Liver (tissue), 9 donors: Measurements from ENCODE around the gene BRINP3. TPM values are rescaled to one million over a fixed set of nuclear protein-coding genes. Genes with fewer than 3 reads are reported as not detected.

Experiments
- DNase-seq: peaks from one replicate; pipeline ENCODE4 v3.0.0-alpha.2; 2017; ENCODE audit warnings: low spot score
- H3K27ac ChIP-seq, 2 donors: one replicate each; pipeline ENCODE4 v1.7.0; 2013; ENCODE audit warnings: inconsistent platforms in 2 of 2, low read length in 2 of 2, control low read depth in 1 of 2, low read depth in 1 of 2, mild to moderate bottlenecking in 1 of 2
- H3K27me3 ChIP-seq, 4 donors: one replicate each; pipeline versions ENCODE4 v1.6.1 to v1.7.0; 2013; ENCODE audit warnings: low read length in 3 of 4, inconsistent platforms in 1 of 4, mild to moderate bottlenecking in 1 of 4, moderate library complexity in 1 of 4; ENCODE audit not compliant: control insufficient read depth in 4 of 4, insufficient read depth in 4 of 4
- H3K36me3 ChIP-seq, 4 donors: one replicate each; pipeline versions ENCODE4 v1.6.1 to v1.7.0; 2013; ENCODE audit warnings: low read length in 3 of 4, mild to moderate bottlenecking in 3 of 4, low read depth in 1 of 4, moderate library complexity in 1 of 4; ENCODE audit not compliant: control insufficient read depth in 4 of 4, insufficient read depth in 3 of 4
- H3K4me1 ChIP-seq, 4 donors: one replicate each; pipeline versions ENCODE4 v1.6.1 to v1.7.0; 2013; ENCODE audit warnings: low read length in 3 of 4, mild to moderate bottlenecking in 3 of 4, moderate library complexity in 1 of 4; ENCODE audit not compliant: control insufficient read depth in 4 of 4, insufficient read depth in 4 of 4
- H3K4me3 ChIP-seq, 3 donors: one replicate each; pipeline versions ENCODE4 v1.6.1 to v1.7.0; 2013; ENCODE audit warnings: low read length in 3 of 3, control low read depth in 1 of 3, low read depth in 1 of 3, mild to moderate bottlenecking in 1 of 3
- H3K9ac ChIP-seq, 2 donors: one replicate each; pipeline ENCODE4 v1.7.0; 2013; ENCODE audit warnings: low read length in 2 of 2, mild to moderate bottlenecking in 2 of 2, moderate library complexity in 2 of 2, control low read depth in 1 of 2, low read depth in 1 of 2
- H3K9me3 ChIP-seq, 4 donors: one replicate each; pipeline versions ENCODE4 v1.6.1 to v1.7.0; 2013; ENCODE audit warnings: low read length in 3 of 4; ENCODE audit not compliant: control insufficient read depth in 4 of 4
- EGR1 ChIP-seq, 2 donors: IDR thresholded peaks; 2 replicates each; pipeline ENCODE4 v1.6.1; 2016 to 2018; ENCODE audit warnings: antibody characterized with exemption in 2 of 2, low read depth in 2 of 2
- FOXA1 ChIP-seq: IDR thresholded peaks from 2 replicates; pipeline ENCODE4 v1.6.1; 2016; ENCODE audit warnings: antibody characterized with exemption
- FOXA2 ChIP-seq: IDR thresholded peaks from 2 replicates; pipeline ENCODE4 v1.6.1; 2016; ENCODE audit warnings: antibody characterized with exemption
- GABPA ChIP-seq, 2 donors: IDR thresholded peaks in 1 of 2; conservative IDR thresholded peaks in 1 of 2; 2 replicates each; pipeline ENCODE4 v1.6.1; 2016; ENCODE audit warnings: antibody characterized with exemption in 2 of 2, mild to moderate bottlenecking in 1 of 2, moderate library complexity in 1 of 2
- HNF4A ChIP-seq, 2 donors: conservative IDR thresholded peaks; 2 replicates each; pipeline ENCODE4 v1.6.1; 2016; ENCODE audit warnings: antibody characterized with exemption in 2 of 2, mild to moderate bottlenecking in 2 of 2
- HNF4G ChIP-seq: IDR thresholded peaks from 2 replicates; pipeline ENCODE4 v1.6.1; 2016; ENCODE audit warnings: antibody characterized with exemption
- JUND ChIP-seq, 2 donors: IDR thresholded peaks; 2 replicates each; pipeline ENCODE4 v1.6.1; 2016; ENCODE audit warnings: antibody characterized with exemption in 2 of 2
- NR2F2 ChIP-seq: IDR thresholded peaks from 2 replicates; pipeline ENCODE4 v1.6.1; 2016; ENCODE audit warnings: antibody characterized with exemption
- RAD21 ChIP-seq, 2 donors: IDR thresholded peaks; 2 replicates each; pipeline ENCODE4 v1.6.1; 2016; ENCODE audit warnings: antibody characterized with exemption in 2 of 2, mild to moderate bottlenecking in 2 of 2
- RXRA ChIP-seq, 2 donors: IDR thresholded peaks; 2 replicates each; pipeline ENCODE4 v1.6.1; 2017 to 2018; ENCODE audit warnings: antibody characterized with exemption in 2 of 2, mild to moderate bottlenecking in 1 of 2
- SP1 ChIP-seq: IDR thresholded peaks from 2 replicates; pipeline ENCODE4 v1.6.1; 2018; ENCODE audit warnings: antibody characterized with exemption, mild to moderate bottlenecking
- TAF1 ChIP-seq: conservative IDR thresholded peaks from 2 replicates; pipeline ENCODE4 v1.6.1; 2016; ENCODE audit warnings: antibody characterized with exemption, mild to moderate bottlenecking
- YY1 ChIP-seq: IDR thresholded peaks from 2 replicates; pipeline ENCODE4 v1.6.1; 2016; ENCODE audit warnings: antibody characterized with exemption, mild to moderate bottlenecking
- WGBS: extraction: QIAGEN DNeasy Blood & Tissue Kit; methylation state at CpG from one replicate; pipeline ENCODE4 v1.1.7; 2013; 5-methylcytosine and 5-hydroxymethylcytosine counted together
- polyA plus RNA-seq, 2 donors: library from polyadenylated mRNA; stranded (reverse) in 1 of 2; unstranded in 1 of 2; fragments of 200-250 nt in 1 of 2; fragments of >200 nt in 1 of 2; fragmentation: Nextera tagmentation in 1 of 2; extraction: Ambion mirVana in 1 of 2; gene quantifications; one replicate each; pipeline versions ENCODE4 v1.2.1 to v1.2.3, GENCODE V29; 2013 to 2015
- total RNA-seq, 2 donors: library from RNA; depleted of rRNA; stranded (reverse); fragments of >200 nt; gene quantifications; one replicate each; pipeline ENCODE4 v1.2.3, GENCODE V29; 2014
- TF ChIP-seq, protein P1 (sequence below): IDR thresholded peaks from 2 replicates; pipeline ENCODE4 v1.6.1; 2016; ENCODE audit warnings: antibody characterized with exemption, mild to moderate bottlenecking
- TF ChIP-seq, protein P2 (sequence below): IDR thresholded peaks from 2 replicates; pipeline ENCODE4 v1.6.1; 2016; ENCODE audit warnings: antibody characterized with exemption
- TF ChIP-seq, protein P3 (sequence below): fragments of 150-350 bp; IDR thresholded peaks from 2 replicates; pipeline ENCODE4 v1.5.1; 2017; ENCODE audit warnings: improper control_type of control experiment, low read depth, low read length; ENCODE audit not compliant: missing input control
- TF ChIP-seq, protein P4 (sequence below): IDR thresholded peaks from 2 replicates; pipeline ENCODE4 v1.6.1; 2016; ENCODE audit warnings: antibody characterized with exemption
- TF ChIP-seq, protein P5 (sequence below): IDR thresholded peaks from 2 replicates; pipeline ENCODE4 v1.6.1; 2016; ENCODE audit warnings: antibody characterized with exemption
- donor health status: healthy.
- donor health status: healthy.
- donor health status: healthy.
- donor health status: healthy.
- donor health status: healthy.

The BRINP3 gene
- total and polyA plus RNA-seq, 4 donors = 0.02 TPM; not detected in 3

DNA sequence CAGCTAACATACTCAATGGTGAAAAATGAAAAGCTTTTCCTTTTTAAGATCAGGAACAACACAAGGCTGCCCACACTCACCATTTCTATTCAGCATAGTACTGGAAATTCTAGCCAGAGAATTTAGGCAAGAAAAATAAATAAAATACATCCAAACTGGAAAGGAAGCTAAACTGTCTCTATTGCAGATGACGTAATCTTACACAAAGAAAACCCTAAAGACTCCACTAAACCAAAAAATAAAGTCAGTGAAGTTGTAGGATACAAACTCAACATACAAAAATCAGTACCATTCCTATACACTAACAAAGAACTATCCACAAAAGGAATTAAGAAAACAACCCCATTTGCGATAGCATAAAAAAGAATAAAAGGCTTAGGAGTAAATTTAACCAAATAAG lies 181.2 kb downstream of the BRINP3 start:
- no peaks in the 10 kb centered on the region for H3K27me3 ChIP-seq
- no peak overlapping the region for H3K4me3 ChIP-seq
- H3K4me1 ChIP-seq = no peaks in the 10 kb centered on the region
- no peaks in the 10 kb centered on the region for H3K9me3 ChIP-seq
- WGBS = 28% methylated on average over 2 of the region's 2 CpGs
- no peak overlapping the region for H3K27ac ChIP-seq
- no peaks in the 10 kb centered on the region for H3K36me3 ChIP-seq
- TF ChIP-seq SP1 = no peak
- TF ChIP-seq TAF1 = no peak
- TF ChIP-seq, protein P1, sequence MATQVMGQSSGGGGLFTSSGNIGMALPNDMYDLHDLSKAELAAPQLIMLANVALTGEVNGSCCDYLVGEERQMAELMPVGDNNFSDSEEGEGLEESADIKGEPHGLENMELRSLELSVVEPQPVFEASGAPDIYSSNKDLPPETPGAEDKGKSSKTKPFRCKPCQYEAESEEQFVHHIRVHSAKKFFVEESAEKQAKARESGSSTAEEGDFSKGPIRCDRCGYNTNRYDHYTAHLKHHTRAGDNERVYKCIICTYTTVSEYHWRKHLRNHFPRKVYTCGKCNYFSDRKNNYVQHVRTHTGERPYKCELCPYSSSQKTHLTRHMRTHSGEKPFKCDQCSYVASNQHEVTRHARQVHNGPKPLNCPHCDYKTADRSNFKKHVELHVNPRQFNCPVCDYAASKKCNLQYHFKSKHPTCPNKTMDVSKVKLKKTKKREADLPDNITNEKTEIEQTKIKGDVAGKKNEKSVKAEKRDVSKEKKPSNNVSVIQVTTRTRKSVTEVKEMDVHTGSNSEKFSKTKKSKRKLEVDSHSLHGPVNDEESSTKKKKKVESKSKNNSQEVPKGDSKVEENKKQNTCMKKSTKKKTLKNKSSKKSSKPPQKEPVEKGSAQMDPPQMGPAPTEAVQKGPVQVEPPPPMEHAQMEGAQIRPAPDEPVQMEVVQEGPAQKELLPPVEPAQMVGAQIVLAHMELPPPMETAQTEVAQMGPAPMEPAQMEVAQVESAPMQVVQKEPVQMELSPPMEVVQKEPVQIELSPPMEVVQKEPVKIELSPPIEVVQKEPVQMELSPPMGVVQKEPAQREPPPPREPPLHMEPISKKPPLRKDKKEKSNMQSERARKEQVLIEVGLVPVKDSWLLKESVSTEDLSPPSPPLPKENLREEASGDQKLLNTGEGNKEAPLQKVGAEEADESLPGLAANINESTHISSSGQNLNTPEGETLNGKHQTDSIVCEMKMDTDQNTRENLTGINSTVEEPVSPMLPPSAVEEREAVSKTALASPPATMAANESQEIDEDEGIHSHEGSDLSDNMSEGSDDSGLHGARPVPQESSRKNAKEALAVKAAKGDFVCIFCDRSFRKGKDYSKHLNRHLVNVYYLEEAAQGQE = no peak
- no peak for TF ChIP-seq HNF4A (conservative IDR thresholded peaks at IDR 0.05)
- TF ChIP-seq JUND (IDR thresholded peaks at IDR 0.05) = no peak
- TF ChIP-seq RAD21 (IDR thresholded peaks at IDR 0.05) = no peak
- TF ChIP-seq FOXA2 = no peak
- no peak for TF ChIP-seq GABPA (IDR thresholded peaks at IDR 0.05 in 1 of 2, conservative IDR thresholded peaks at IDR 0.05 in 1 of 2)
- TF ChIP-seq, protein P2, sequence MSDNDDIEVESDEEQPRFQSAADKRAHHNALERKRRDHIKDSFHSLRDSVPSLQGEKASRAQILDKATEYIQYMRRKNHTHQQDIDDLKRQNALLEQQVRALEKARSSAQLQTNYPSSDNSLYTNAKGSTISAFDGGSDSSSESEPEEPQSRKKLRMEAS = no peak
- TF ChIP-seq RXRA (IDR thresholded peaks at IDR 0.05) = no peak
- TF ChIP-seq HNF4G = no peak
- TF ChIP-seq, protein P3, sequence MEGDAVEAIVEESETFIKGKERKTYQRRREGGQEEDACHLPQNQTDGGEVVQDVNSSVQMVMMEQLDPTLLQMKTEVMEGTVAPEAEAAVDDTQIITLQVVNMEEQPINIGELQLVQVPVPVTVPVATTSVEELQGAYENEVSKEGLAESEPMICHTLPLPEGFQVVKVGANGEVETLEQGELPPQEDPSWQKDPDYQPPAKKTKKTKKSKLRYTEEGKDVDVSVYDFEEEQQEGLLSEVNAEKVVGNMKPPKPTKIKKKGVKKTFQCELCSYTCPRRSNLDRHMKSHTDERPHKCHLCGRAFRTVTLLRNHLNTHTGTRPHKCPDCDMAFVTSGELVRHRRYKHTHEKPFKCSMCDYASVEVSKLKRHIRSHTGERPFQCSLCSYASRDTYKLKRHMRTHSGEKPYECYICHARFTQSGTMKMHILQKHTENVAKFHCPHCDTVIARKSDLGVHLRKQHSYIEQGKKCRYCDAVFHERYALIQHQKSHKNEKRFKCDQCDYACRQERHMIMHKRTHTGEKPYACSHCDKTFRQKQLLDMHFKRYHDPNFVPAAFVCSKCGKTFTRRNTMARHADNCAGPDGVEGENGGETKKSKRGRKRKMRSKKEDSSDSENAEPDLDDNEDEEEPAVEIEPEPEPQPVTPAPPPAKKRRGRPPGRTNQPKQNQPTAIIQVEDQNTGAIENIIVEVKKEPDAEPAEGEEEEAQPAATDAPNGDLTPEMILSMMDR = no peak
- no peak for TF ChIP-seq FOXA1
- TF ChIP-seq EGR1 (IDR thresholded peaks at IDR 0.05; ENCODE audit: low read depth in 2 of 2) = no peak
- TF ChIP-seq, protein P4, sequence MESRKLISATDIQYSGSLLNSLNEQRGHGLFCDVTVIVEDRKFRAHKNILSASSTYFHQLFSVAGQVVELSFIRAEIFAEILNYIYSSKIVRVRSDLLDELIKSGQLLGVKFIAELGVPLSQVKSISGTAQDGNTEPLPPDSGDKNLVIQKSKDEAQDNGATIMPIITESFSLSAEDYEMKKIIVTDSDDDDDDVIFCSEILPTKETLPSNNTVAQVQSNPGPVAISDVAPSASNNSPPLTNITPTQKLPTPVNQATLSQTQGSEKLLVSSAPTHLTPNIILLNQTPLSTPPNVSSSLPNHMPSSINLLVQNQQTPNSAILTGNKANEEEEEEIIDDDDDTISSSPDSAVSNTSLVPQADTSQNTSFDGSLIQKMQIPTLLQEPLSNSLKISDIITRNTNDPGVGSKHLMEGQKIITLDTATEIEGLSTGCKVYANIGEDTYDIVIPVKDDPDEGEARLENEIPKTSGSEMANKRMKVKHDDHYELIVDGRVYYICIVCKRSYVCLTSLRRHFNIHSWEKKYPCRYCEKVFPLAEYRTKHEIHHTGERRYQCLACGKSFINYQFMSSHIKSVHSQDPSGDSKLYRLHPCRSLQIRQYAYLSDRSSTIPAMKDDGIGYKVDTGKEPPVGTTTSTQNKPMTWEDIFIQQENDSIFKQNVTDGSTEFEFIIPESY = no peak
- TF ChIP-seq NR2F2 = no peak
- no peak for TF ChIP-seq YY1
- TF ChIP-seq, protein P5, sequence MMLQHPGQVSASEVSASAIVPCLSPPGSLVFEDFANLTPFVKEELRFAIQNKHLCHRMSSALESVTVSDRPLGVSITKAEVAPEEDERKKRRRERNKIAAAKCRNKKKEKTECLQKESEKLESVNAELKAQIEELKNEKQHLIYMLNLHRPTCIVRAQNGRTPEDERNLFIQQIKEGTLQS = no peak
- no peak for DNase-seq
- H3K9ac ChIP-seq = no peak overlapping the region
